SK-N-SH treated with all-trans-retinoic acid at 6 μM for 48 hours (cell line): Measurements from ENCODE around the gene SLC49A3.

Experiments used
- ATAC-seq: fragments of 200-7000 bp; cut with Tn5 transposase; 3 replicates; pipeline ENCODE4 v1.9.1; 2020; ENCODE audit warnings: mild to moderate bottlenecking, moderate library complexity
- ARNTL ChIP-seq: fragments of 450-650 bp; formaldehyde crosslinking; IDR thresholded peaks from 2 replicates; pipeline ENCODE4 v1.5.0; 2020; ENCODE audit warnings: low read depth, mild to moderate bottlenecking, moderate library complexity, borderline replicate concordance
- BACH2 ChIP-seq: fragments of 250-450 bp; sonication (Bioruptor Pico); IDR thresholded peaks from 2 replicates; pipeline ENCODE4 v1.9.0; 2021; ENCODE audit warnings: mild to moderate bottlenecking, borderline replicate concordance
- CREB5 ChIP-seq: fragments of 250-450 bp; sonication (Bioruptor Pico); IDR thresholded peaks from 2 replicates; pipeline ENCODE4 v1.5.1; 2020; ENCODE audit warnings: low read depth, mild to moderate bottlenecking, moderate library complexity
- CSDC2 ChIP-seq: fragments of 250-450 bp; sonication (Bioruptor Pico); IDR thresholded peaks from 2 replicates; pipeline ENCODE4 v1.5.0; 2020; ENCODE audit warnings: mild to moderate bottlenecking, moderate library complexity
- CSRNP3 ChIP-seq: fragments of 250-450 bp; sonication (Bioruptor Pico); IDR thresholded peaks from 2 replicates; pipeline ENCODE4 v1.5.1; 2021; ENCODE audit warnings: mild to moderate bottlenecking, moderate library complexity
- ESRRG ChIP-seq: fragments of 250-450 bp; sonication (Bioruptor Pico); IDR thresholded peaks from 2 replicates; pipeline ENCODE4 v1.6.1; 2021; ENCODE audit warnings: mild to moderate bottlenecking
- GLIS3 ChIP-seq: fragments of 250-450 bp; sonication (Bioruptor Pico); IDR thresholded peaks from 2 replicates; pipeline ENCODE4 v1.5.0; 2020; ENCODE audit warnings: mild to moderate bottlenecking, moderate library complexity
- ISL1 ChIP-seq: fragments of 250-450 bp; sonication (Bioruptor Pico); IDR thresholded peaks from 2 replicates; pipeline ENCODE4 v2.1.2; 2022; ENCODE audit warnings: mild to moderate bottlenecking, moderate library complexity
- OSR1 ChIP-seq: fragments of 250-450 bp; sonication (Bioruptor Pico); IDR thresholded peaks from 2 replicates; pipeline ENCODE4 v1.8.0; 2022; ENCODE audit warnings: moderate library complexity, mild to moderate bottlenecking, inconsistent platforms
- PATZ1 ChIP-seq: fragments of 250-450 bp; sonication (Bioruptor Pico); IDR thresholded peaks from 2 replicates; pipeline ENCODE4 v1.8.0; 2020; ENCODE audit warnings: mild to moderate bottlenecking, moderate library complexity, borderline replicate concordance
- POU6F1 ChIP-seq: fragments of 250-450 bp; sonication (Bioruptor Pico); IDR thresholded peaks from 2 replicates; pipeline ENCODE4 v1.8.0; 2021; ENCODE audit warnings: low read depth, mild to moderate bottlenecking, moderate library complexity, borderline replicate concordance
- PPARA ChIP-seq: fragments of 250-450 bp; sonication (Bioruptor Pico); IDR thresholded peaks from 2 replicates; pipeline ENCODE4 v1.5.0; 2020; ENCODE audit warnings: mild to moderate bottlenecking, borderline replicate concordance
- RARB ChIP-seq: fragments of 250-450 bp; sonication (Bioruptor Pico); IDR thresholded peaks from 2 replicates; pipeline ENCODE4 v1.8.0; 2021; ENCODE audit warnings: mild to moderate bottlenecking, moderate library complexity
- TCF4 ChIP-seq: fragments of 250-450 bp; sonication (Bioruptor Pico); IDR thresholded peaks from 2 replicates; pipeline ENCODE4 v1.8.0; 2021; ENCODE audit warnings: mild to moderate bottlenecking, moderate library complexity, borderline replicate concordance
- TOX ChIP-seq: fragments of 250-450 bp; sonication (Bioruptor Pico); IDR thresholded peaks from 2 replicates; pipeline ENCODE4 v1.8.0; 2021; ENCODE audit warnings: mild to moderate bottlenecking, moderate library complexity, borderline replicate concordance
- TSHZ2 ChIP-seq: fragments of 250-450 bp; sonication (Bioruptor Pico); IDR thresholded peaks from 2 replicates; pipeline ENCODE4 v1.5.0; 2020; ENCODE audit warnings: mild to moderate bottlenecking, moderate library complexity
- ZC3H10 ChIP-seq: fragments of 250-450 bp; sonication (Bioruptor Pico); IDR thresholded peaks from 2 replicates; pipeline ENCODE4 v1.5.1; 2021; ENCODE audit warnings: mild to moderate bottlenecking, moderate library complexity
- ZFP3 ChIP-seq: fragments of 250-450 bp; sonication (Bioruptor Pico); IDR thresholded peaks from 2 replicates; pipeline ENCODE4 v1.5.0; 2020; ENCODE audit warnings: mild to moderate bottlenecking, moderate library complexity
- ZFP30 ChIP-seq: fragments of 450-650 bp; formaldehyde crosslinking; IDR thresholded peaks from 2 replicates; pipeline ENCODE4 v1.5.0; 2022; ENCODE audit warnings: mild to moderate bottlenecking, moderate library complexity
- ZNF565 ChIP-seq: fragments of 450-650 bp; formaldehyde crosslinking; conservative IDR thresholded peaks from 2 replicates; pipeline ENCODE4 v1.5.0; 2020; ENCODE audit warnings: low read depth, mild to moderate bottlenecking, moderate library complexity
- ZNF8 ChIP-seq: fragments of 450-650 bp; formaldehyde crosslinking; IDR thresholded peaks from 2 replicates; pipeline ENCODE4 v1.5.0; 2020; ENCODE audit warnings: mild to moderate bottlenecking, moderate library complexity

SLC49A3 gene

DNA sequence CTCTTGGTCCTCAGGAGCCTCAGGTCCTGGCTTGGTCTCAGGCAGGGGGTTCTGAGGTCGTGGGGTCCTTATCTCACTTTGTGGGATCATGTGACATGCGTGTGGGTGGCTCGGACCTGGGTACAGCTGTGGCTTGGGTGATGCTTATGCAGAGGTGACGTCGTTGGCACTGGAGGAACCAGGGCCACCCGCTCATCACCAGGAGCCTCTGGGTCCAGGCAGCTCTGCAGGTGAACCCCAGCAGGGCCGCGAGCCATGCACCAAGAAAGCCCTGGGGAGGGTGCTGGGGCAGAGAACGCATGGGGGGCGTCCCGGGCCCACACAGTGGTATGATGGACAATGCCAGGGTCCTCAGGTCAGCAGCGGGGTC, 23.6 kb downstream of the SLC49A3 start:
- TF ChIP-seq ZC3H10 = no peak
- TF ChIP-seq PPARA (CRISPR knock-in tag) = no peak
- no peak for TF ChIP-seq ZNF565
- no peak for TF ChIP-seq BACH2 (CRISPR knock-in tag)
- no peak for TF ChIP-seq CREB5 (CRISPR knock-in tag)
- TF ChIP-seq TOX (CRISPR knock-in tag) = no peak
- TF ChIP-seq ZFP30 (CRISPR knock-in tag) = no peak
- TF ChIP-seq TCF4 (CRISPR knock-in tag) = no peak
- no peak for TF ChIP-seq POU6F1
- no peak for TF ChIP-seq OSR1 (CRISPR knock-in tag)
- no peak for TF ChIP-seq TSHZ2 (CRISPR knock-in tag)
- no peak for TF ChIP-seq ZFP3
- no peak for TF ChIP-seq CSRNP3 (CRISPR knock-in tag)
- no peak for TF ChIP-seq CSDC2 (CRISPR knock-in tag)
- TF ChIP-seq ISL1 (CRISPR knock-in tag) = no peak
- no peak for TF ChIP-seq RARB (CRISPR knock-in tag)
- ATAC-seq = no peak

GRCh38 chr4:664713-665231, 24.2 kb downstream of the SLC49A3 start:
- TF ChIP-seq GLIS3 (CRISPR knock-in tag) (no peak), ZNF565 (no peak), ZNF8 (CRISPR knock-in tag) (no peak), ZC3H10 (no peak), ZFP3 (no peak), CSDC2 (CRISPR knock-in tag) (no peak), ESRRG (no peak), ARNTL (CRISPR knock-in tag) (no peak), PPARA (CRISPR knock-in tag) (no peak), CREB5 (CRISPR knock-in tag) (no peak), PATZ1 (CRISPR knock-in tag) (no peak), RARB (CRISPR knock-in tag) (no peak), CSRNP3 (CRISPR knock-in tag) (no peak), ISL1 (CRISPR knock-in tag) (no peak), TSHZ2 (CRISPR knock-in tag) (no peak)
- ATAC-seq = no peak
